NOMO-1 treated with dmso at 0.1 percent for 144 hours (cell line): ENCODE results near the gene PRSS56.
"Not testable (repeated sequence)": the region's sequence is repeated elsewhere in the genome, so short reads cannot be mapped to it uniquely, and the experiment has no call there.

Source experiments
- DNase-seq: peaks from one replicate; lab custom pipeline; 2025; ENCODE audit not compliant: unreplicated experiment; lab: John Stamatoyannopoulos, UW

Gene PRSS56

GRCh38 chr2:232524771-232525170 lies 4.6 kb downstream of the PRSS56 start:
- no peak for DNase-seq

GRCh38 chr2:232525199-232525598 lies 5.0 kb downstream of the PRSS56 start:
- DNase-seq: no peak

DNA sequence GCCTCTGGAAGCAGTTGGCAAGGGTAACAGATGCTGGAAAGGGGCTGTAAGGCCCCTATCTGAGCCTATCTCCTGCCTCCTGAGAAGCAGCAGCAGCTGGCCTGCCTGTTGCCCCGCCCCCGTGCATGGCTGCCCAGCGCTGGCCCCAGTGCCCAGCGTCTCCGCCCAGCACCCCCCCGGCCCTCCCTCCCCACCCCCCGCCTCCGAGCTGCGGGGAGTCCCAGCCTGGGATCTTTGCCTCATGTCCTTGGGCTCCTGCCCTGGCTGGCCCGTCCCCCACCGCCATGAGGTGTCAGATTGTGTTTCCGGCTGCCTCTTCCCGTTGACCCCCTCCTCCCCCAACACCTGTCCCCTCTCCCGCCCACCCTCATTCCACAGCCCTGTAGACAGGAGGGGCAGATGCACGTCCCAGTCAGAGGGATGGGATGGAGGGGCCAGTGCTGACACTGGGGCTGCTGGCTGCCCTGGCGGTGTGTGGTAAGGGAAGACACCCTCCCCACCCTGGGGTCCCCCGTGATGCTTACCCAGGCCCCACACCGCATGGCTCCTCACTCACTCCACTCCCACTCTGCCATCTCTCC lies 5.7 kb downstream of the PRSS56 start, which contains the start of gene CHRND:
Gene CHRND, plus strand, starts transcription at position 370 of the 581 bp plus-strand sequence. Its CDS starts 56 bp downstream, at position 426.
- DNase-seq: no peak

GRCh38 chr2:232526372-232526941 lies 6.3 kb downstream of the PRSS56 start:
- no peak for DNase-seq

- no peak for DNase-seq
Measured at GRCh38 chr2:232527905-232528470, 7.8 kb downstream of the PRSS56 start.

DNA sequence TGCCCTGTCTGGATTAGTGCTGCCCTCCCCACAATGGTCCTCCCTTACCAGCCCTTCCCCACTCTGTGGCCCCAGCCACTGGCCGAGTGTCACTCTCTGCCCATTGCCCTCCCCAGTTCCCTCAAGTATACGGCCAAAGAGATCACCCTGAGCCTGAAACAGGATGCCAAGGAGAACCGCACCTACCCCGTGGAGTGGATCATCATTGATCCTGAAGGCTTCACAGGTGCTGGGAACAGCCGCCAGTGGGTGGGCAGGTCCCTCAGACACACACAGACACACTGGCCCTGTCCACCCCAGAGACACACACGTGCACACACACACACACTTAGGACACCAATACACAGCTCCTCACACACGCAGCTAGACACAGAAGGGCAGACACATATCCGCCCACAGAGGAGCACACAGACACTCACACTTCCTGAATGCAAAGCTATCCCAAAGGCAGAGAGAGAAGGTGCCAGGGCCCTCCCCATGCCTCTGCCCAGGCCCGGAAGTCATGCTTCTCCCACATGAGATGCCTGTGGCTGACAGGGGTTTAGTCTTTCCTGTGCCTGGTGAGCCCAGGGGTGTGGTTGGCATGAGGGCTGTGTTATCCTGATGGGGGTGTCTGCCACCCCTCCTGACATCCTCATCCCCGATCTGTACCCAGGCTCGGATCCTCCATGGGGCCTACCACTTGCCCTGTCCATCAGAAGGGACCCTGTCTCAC lies 8.7 kb downstream of the PRSS56 start:
- no peak for DNase-seq

GRCh38 chr2:232529806-232530547 lies 9.8 kb downstream of the PRSS56 start:
- no peak for DNase-seq

DNA sequence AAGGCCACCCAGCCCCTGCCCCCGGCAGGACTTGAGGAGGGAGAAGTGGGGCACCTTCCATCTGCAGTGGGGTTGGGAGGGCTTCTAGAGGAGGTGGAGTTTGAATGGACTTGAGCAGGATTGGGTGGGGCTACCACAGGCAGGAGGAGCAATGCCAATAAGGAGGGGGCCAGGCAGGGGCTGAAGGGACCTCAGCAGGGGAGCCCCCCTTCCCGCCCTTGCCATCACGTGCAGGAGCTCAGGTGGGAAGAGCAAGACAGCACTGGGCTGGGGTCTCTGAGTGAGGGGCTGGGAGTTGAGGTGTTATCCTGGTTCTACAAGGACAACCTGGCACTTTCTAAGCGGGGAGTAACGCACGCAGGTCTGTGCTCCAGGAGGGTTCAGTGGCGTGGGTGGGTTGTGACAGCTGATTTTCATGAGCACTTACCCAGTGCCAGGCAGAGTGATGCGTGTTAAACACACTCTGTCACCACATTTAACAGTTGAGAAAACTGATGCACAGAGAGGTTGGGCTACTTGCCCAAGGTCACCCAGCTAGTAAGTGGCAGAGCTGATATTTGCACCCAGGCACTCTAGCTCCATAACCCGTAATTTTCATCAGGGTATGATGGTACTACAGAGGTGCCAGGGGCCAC lies 10.6 kb downstream of the PRSS56 start:
- DNase-seq: no peak

DNA sequence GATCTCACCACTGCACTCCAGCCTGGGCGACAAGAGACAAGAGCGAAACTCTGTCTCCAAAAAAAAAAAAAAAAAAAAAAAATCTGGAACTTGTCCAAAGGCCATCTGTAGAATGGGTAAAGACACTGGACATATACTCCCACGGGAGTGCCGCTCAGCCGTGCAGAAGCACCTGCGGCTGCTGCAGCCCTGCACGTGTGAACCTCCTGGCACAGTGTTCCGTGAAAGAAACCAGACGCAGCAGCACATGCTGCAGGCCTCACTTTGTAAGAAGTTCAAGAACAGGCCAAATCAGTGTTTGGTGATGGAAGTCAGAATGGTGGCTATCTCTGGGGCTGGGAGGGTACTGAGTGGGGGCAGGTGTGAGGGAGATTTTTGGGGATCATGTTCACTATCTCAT lies 12.2 kb downstream of the PRSS56 start:
- DNase-seq: no peak

- not testable (repeated sequence) for DNase-seq
Measured at GRCh38 chr2:232532821-232533220, 12.6 kb downstream of the PRSS56 start.

- no peak for DNase-seq
Measured at GRCh38 chr2:232533944-232534710, 13.9 kb downstream of the PRSS56 start.

DNA sequence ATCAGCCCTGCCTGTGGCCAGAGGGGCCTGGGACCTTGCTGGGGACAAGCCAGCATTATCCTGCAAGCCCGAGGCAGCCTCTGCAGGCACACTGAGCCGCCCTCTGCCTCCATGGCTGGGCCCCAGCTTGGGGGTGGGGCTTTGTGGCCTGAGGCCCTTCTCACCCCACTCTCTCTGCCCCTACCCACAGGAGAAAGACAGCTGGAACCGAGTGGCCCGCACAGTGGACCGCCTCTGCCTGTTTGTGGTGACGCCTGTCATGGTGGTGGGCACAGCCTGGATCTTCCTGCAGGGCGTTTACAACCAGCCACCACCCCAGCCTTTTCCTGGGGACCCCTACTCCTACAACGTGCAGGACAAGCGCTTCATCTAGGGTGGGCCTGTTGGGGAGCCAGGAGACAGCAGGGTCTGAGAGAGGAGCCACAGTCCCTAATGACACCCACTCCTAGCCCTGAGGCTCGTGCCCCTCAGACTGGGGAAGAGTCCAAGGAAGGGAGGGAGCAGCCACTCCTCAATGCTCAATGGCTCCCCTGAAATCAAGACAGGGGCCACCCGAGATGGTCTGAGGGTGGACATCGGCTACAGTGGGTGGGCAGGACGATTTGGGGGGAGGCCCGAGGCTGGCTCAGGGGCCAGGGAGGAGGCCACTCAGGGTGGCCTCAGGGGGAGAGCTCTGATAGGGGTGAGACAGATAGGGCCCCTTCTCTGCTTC lies 14.9 kb downstream of the PRSS56 start:
- no peak for DNase-seq

DNA sequence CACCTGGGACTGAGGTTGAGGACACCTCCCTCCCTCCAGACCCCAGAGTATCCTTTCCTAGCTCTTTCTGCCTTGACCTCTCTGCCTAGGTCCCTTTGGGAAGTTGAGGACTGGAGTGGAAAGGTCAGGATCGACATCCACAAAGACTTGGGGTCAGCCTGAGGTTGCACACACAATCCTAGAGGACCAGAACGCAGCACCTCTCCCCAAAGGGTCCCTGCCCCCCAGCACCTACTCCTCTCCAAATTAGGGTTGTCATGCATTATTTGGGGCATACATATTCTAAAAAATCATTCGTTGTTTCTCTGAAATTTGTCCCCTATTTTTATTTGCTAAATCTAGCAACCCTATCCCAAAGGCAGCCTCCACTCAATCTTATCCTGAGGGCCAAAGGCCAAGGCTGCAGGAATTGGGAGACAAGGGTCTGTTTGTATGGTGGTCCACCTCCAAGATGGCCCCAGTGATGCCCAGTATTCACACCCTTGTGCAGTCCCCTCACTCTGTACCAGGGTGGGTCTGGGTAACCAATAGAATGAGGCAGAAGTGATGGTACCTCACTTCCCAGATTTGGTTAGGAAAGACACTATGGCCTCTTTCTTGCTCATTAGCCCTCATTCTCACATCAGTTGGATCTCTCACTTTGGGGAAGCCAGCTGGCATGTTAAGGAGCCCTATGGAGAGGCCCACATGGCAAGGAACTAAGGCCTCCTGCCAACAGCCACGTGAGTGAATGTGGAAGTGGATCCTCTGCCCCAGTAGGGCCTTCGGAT lies 15.8 kb downstream of the PRSS56 start:
- no peak for DNase-seq

DNA sequence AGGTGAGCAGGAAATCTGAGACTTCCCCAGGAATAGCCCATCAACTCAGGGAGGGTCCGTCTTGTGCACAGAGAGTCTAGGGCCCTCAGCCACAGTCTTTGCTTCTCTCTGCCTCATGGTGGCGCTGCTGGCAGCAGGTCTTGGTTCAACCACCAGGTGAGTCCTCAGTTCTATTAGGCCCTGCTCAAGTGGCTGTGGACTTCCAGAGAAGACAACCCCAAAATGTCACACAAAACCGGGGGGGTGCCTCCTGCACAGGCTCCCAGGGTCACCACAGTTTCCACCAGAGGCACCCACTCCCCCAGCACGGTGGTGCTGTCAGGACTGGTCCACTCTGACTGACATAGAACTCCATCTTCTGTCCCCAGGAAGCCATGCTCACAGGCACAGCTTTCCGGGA lies 16.9 kb downstream of the PRSS56 start:
- DNase-seq: no peak

GRCh38 chr2:232537499-232537898 lies 17.3 kb downstream of the PRSS56 start:
- DNase-seq: no peak

DNA sequence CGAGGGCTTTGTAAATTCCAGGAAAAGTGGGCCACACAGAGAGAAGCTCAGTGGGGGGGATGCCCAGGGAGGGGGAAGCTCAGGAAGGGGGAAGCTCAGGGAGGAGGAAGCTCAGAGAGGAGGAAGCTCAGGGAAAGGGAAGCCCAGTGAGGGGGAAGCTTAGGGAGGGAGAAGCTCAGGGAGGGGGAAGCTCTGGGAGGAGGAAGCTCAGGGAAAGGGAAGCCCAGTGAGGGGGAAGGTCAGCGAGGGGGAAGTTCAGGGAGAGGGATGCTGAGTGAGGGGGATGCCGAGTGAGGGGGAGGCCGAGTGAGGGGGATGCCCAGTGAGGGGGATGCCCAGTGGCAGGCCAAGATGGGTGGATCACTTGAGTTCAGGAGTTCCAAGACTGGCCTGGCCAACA lies 18.5 kb downstream of the PRSS56 start:
- no peak for DNase-seq

DNA sequence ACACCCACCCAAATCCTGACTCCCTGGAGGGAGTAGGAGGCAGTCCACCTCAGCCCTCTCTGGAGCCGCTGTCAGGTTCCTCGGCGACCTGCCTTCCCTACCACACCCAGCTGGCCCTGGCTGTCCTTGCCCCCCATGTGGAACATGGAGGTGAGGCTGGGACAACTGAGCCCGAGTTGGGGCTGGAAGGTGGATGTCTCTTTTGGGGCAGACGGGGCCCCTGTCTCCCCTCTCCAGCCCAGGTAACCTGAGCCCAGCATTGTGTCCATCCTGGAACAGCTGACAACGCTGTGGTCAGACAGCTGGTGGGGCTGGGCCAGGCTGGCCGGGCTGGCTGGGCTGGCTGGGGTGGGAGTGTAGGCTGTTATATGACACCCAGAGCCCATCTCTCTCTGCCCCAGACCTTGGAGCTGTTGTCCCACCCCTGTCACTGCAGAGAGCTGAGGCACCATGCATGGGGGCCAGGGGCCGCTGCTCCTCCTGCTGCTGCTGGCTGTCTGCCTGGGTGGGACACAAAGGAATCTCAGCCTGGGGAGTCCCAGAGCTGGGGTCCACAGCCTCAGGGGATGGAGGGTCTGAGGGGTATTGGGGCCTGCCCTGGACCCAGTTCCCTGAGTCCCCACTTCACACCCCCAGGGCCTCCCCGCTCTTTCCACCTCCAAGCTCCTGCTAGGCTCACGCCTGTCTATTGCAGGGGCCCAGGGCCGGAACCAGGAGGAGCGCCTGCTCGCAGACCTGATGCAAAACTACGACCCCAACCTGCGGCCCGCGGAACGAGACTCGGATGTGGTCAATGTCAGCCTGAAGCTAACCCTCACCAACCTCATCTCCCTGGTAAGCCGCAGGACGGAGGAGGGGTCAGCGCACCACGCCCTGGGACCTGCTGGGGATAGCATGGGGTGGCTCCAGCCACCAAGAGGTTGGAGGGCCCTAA lies 19.4 kb downstream of the PRSS56 start, which contains the start of gene CHRNG:
Gene CHRNG, plus strand, starts transcription at position 395 of the 934 bp plus-strand sequence. Its CDS starts 56 bp downstream, at position 451.
- DNase-seq: no peak
